Trophoblast cell (in vitro differentiated cells and primary cell): ENCODE data around the gene DMRT2.

Experiments used
- DNase-seq, 2 donors: peaks; one replicate each; pipeline ENCODE4 v3.0.0-alpha.2; 2016
- H2AFZ ChIP-seq: 2 replicates; pipeline ENCODE4 v1.6.1; 2013; ENCODE audit warnings: low read length, moderate library complexity, mild to moderate bottlenecking; ENCODE audit not compliant: insufficient read depth, poor library complexity
- H2AK5ac ChIP-seq: 2 replicates; pipeline ENCODE4 v1.6.1; 2013; ENCODE audit warnings: mild to moderate bottlenecking, low read length
- H2BK120ac ChIP-seq: 2 replicates; pipeline ENCODE4 v1.6.1; 2013; ENCODE audit warnings: low read length, mild to moderate bottlenecking, moderate library complexity; ENCODE audit not compliant: insufficient read depth, poor library complexity
- H2BK12ac ChIP-seq: 2 replicates; pipeline ENCODE4 v1.6.1; 2013; ENCODE audit warnings: mild to moderate bottlenecking, low read length, moderate library complexity
- H2BK5ac ChIP-seq: 2 replicates; pipeline ENCODE4 v1.6.1; 2013; ENCODE audit warnings: low read length, low read depth, moderate library complexity, mild to moderate bottlenecking; ENCODE audit not compliant: poor library complexity
- H3K14ac ChIP-seq: 2 replicates; pipeline ENCODE4 v1.6.1; 2013; ENCODE audit warnings: mild to moderate bottlenecking, low read length
- H3K18ac ChIP-seq: 2 replicates; pipeline ENCODE4 v1.6.1; 2013; ENCODE audit warnings: mild to moderate bottlenecking, low read length
- H3K23ac ChIP-seq: 2 replicates; pipeline ENCODE4 v1.6.1; 2013; ENCODE audit warnings: low read length
- H3K27ac ChIP-seq: 2 replicates; pipeline ENCODE4 v1.5.1; 2013; ENCODE audit warnings: low read depth, mild to moderate bottlenecking, inconsistent platforms, low read length, moderate library complexity
- H3K27me3 ChIP-seq: 2 replicates; pipeline ENCODE4 v1.6.1; 2013; ENCODE audit warnings: inconsistent platforms, mild to moderate bottlenecking, low read length, moderate library complexity; ENCODE audit not compliant: insufficient read depth
- H3K36me3 ChIP-seq, 2 experiments: 1 replicate in 1 of 2; 2 replicates in 1 of 2; pipeline ENCODE4 v1.6.1; 2013; ENCODE audit warnings: low read length in 2 of 2, mild to moderate bottlenecking in 2 of 2, moderate library complexity in 1 of 2; ENCODE audit not compliant: insufficient read depth in 2 of 2, control insufficient read depth in 1 of 2
- H3K4ac ChIP-seq: 2 replicates; pipeline ENCODE4 v1.6.1; 2013; ENCODE audit warnings: low read depth, mild to moderate bottlenecking, low read length, moderate library complexity
- H3K4me1 ChIP-seq, 2 experiments: 1 replicate in 1 of 2; 2 replicates in 1 of 2; pipeline ENCODE4 v1.6.1; 2013; ENCODE audit warnings: low read length in 2 of 2, mild to moderate bottlenecking in 2 of 2, moderate library complexity in 1 of 2; ENCODE audit not compliant: insufficient read depth in 2 of 2, control insufficient read depth in 1 of 2
- H3K4me2 ChIP-seq: 2 replicates; pipeline ENCODE4 v1.6.1; 2013; ENCODE audit warnings: inconsistent platforms, mild to moderate bottlenecking, low read length, moderate library complexity
- H3K4me3 ChIP-seq: 2 replicates; pipeline ENCODE4 v1.5.1; 2013; ENCODE audit warnings: mild to moderate bottlenecking, low read depth, low read length, inconsistent platforms
- H3K79me1 ChIP-seq: one replicate; pipeline ENCODE4 v1.6.1; 2013; ENCODE audit warnings: low read length
- H3K79me2 ChIP-seq: 2 replicates; pipeline ENCODE4 v1.6.1; 2013; ENCODE audit warnings: low read length, mild to moderate bottlenecking; ENCODE audit not compliant: control insufficient read depth, insufficient read depth, poor library complexity
- H3K9ac ChIP-seq: 2 replicates; pipeline ENCODE4 v1.6.1; 2013; ENCODE audit warnings: mild to moderate bottlenecking, low read length
- H3K9me3 ChIP-seq: 2 replicates; pipeline ENCODE4 v1.6.1; 2013; ENCODE audit warnings: low read depth, mild to moderate bottlenecking, control low read depth, inconsistent platforms, low read length; ENCODE audit not compliant: insufficient read depth
- H4K12ac ChIP-seq: 2 replicates; pipeline ENCODE4 v1.6.1; 2013; ENCODE audit warnings: low read depth, mild to moderate bottlenecking, low read length, moderate library complexity
- H4K8ac ChIP-seq: 2 replicates; pipeline ENCODE4 v1.6.1; 2013; ENCODE audit warnings: low read depth, mild to moderate bottlenecking, low read length, moderate library complexity
- H4K91ac ChIP-seq: one replicate; pipeline ENCODE4 v1.6.1; 2013; ENCODE audit warnings: low read depth, mild to moderate bottlenecking, low read length, moderate library complexity
- WGBS: extraction: QIAGEN DNeasy Blood & Tissue Kit; methylation state at CpG from one replicate; pipeline ENCODE4 v1.1.7; 2013; ENCODE audit warnings: missing lambda C conversion rate; ENCODE audit not compliant: insufficient read length, insufficient coverage; ENCODE audit errors: extremely low coverage; 5-methylcytosine and 5-hydroxymethylcytosine counted together

DMRT2 gene

DNA sequence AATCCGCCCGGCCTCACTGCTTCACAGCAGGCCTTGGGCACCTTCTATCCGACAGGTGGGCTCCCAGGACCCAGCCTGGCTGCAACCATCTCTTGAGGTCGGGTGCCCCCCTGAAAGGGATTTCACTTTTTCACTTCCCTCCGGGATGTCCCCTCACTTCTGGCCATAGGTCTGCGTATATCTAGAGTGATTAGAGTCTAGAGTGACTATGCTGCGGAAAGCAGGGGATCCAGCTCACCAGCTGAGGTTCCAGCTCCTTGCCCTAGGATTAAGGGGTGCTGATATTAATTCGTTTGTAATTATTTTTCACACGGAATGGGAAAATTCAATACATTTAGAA lies 3.1 kb downstream of the DMRT2 start:
- H2BK12ac ChIP-seq, result no peak overlapping the region
- H4K8ac ChIP-seq, result no peak overlapping the region
- no peak overlapping the region for H3K27ac ChIP-seq
- H3K9me3 ChIP-seq, result peaks cover 6% of the 10 kb centered on the region
- H3K4ac ChIP-seq, result no peak overlapping the region
- no peak overlapping the region for H2AK5ac ChIP-seq
- H2AFZ ChIP-seq, result no peak overlapping the region
- no peak overlapping the region for H3K14ac ChIP-seq
- H2BK120ac ChIP-seq, result no peak overlapping the region
- H4K12ac ChIP-seq, result no peak overlapping the region
- H3K4me3 ChIP-seq, result no peak overlapping the region
- no peak overlapping the region for H3K4me2 ChIP-seq
- H3K9ac ChIP-seq, result no peak overlapping the region
- H3K27me3 ChIP-seq, result peaks cover 48% of the 10 kb centered on the region
- H3K18ac ChIP-seq, result no peak overlapping the region
- no peak overlapping the region for H3K23ac ChIP-seq
- H2BK5ac ChIP-seq, result no peak overlapping the region
- no peaks in the 10 kb centered on the region for H3K79me1 ChIP-seq
- H3K79me2 ChIP-seq, result no peaks in the 10 kb centered on the region
- H4K91ac ChIP-seq, result no peak overlapping the region
- no peaks in the 10 kb centered on the region for H3K36me3 ChIP-seq
- H3K4me1 ChIP-seq, result peaks cover 6 to 13% of the 10 kb centered on the region in 2 experiments
- WGBS, result no CpG with 5 or more reads among the region's 9 CpGs
- no peak for DNase-seq

DNA sequence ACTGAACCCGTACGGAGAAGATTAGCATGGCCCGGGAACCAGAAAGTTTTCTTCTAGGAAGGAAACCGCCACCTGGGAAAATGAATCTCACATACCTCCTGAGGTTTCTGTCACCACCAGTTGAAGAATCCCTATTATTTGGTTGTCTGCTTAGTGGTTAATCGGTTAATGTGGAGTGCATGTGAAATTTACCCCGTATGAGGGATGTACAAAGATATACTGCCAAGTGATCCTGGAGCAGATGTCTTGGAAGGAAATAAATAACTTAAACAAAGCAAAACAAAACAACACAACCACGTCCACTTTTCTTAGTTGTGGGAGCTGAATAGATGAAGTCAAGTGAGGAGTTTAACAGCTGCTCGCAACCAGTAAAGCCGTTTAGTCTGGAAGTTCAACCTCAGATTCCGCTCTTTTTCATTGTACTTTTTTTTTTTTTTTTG lies 3.8 kb downstream of the DMRT2 start:
- Histone ChIP-seq H3K27me3 (peaks cover 40% of the 10 kb centered on the region), H3K18ac (no peak overlapping the region), H3K27ac (no peak overlapping the region), H3K79me2 (no peaks in the 10 kb centered on the region), H4K91ac (no peak overlapping the region), H3K9ac (no peak overlapping the region), H2BK120ac (no peak overlapping the region), H4K12ac (no peak overlapping the region), H2BK5ac (no peak overlapping the region), H4K8ac (no peak overlapping the region), H3K23ac (no peak overlapping the region), H2BK12ac (no peak overlapping the region), H3K9me3 (peaks cover 6% of the 10 kb centered on the region), H3K4ac (no peak overlapping the region), H3K79me1 (no peaks in the 10 kb centered on the region), H2AFZ (no peak overlapping the region), H3K4me1 (peaks cover 6 to 13% of the 10 kb centered on the region in 2 experiments), H3K4me2 (no peak overlapping the region), H3K14ac (no peak overlapping the region), H3K36me3 (no peaks in the 10 kb centered on the region), H3K4me3 (no peak overlapping the region), H2AK5ac (no peak overlapping the region)
- no peak for DNase-seq
- WGBS, result no CpG with 5 or more reads among the region's 10 CpGs

DNA sequence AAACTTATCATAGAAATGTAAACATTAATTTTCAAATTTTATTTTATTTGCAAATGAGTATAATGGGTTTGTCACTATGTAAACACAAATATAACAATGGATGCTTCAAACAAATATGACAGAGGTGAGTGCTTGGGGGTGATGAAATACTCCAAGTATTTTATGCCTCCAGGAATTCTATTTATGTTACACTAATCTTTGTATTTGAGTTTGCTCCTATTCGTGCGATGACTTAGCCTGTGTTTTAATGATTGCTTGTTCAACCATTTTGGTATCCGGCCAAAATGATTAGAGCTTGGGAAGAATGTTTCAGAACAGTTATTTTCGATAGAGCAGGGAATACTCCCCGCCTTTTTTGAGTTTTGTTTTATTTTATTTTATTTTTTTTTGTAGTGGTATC lies 5.0 kb downstream of the DMRT2 start:
- H3K4ac ChIP-seq, result no peak overlapping the region
- H3K18ac ChIP-seq, result no peak overlapping the region
- H3K79me2 ChIP-seq, result no peaks in the 10 kb centered on the region
- no peak overlapping the region for H2AK5ac ChIP-seq
- no peak overlapping the region for H2AFZ ChIP-seq
- H3K27ac ChIP-seq, result no peak overlapping the region
- H3K23ac ChIP-seq, result no peak overlapping the region
- H3K14ac ChIP-seq, result no peak overlapping the region
- H2BK120ac ChIP-seq, result no peak overlapping the region
- H4K8ac ChIP-seq, result no peak overlapping the region
- H3K4me3 ChIP-seq, result no peak overlapping the region
- peaks cover 33% of the 10 kb centered on the region for H3K27me3 ChIP-seq
- peaks cover 6 to 13% of the 10 kb centered on the region in 2 experiments for H3K4me1 ChIP-seq
- no peak overlapping the region for H2BK12ac ChIP-seq
- H4K12ac ChIP-seq, result no peak overlapping the region
- H3K79me1 ChIP-seq, result no peaks in the 10 kb centered on the region
- no peak overlapping the region for H3K9ac ChIP-seq
- H4K91ac ChIP-seq, result no peak overlapping the region
- H3K4me2 ChIP-seq, result no peak overlapping the region
- WGBS, result no CpG with 5 or more reads among the region's 5 CpGs
- H3K36me3 ChIP-seq, result no peaks in the 10 kb centered on the region
- no peak for DNase-seq
- H3K9me3 ChIP-seq, result peaks cover 6% of the 10 kb centered on the region
- H2BK5ac ChIP-seq, result no peak overlapping the region

DNA sequence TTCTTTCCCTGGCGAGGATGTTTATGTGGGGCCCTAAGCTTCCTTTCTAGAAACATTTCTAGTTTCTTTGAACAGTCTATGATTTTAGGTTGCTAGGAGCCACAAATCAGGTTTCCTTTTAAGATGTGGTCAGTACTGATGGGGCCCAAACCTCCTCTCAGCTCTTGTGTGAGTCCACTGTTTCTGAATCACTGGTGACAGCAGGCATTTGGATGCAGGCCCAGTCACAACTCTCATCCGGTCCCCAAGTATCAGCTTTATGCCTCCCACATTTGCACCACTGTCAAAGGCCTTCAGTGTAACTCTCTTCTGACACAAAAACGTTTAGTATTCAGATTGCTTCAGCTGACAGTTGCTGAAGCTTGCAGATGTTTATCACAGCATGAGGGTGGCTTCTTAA lies 7.8 kb downstream of the DMRT2 start:
- no peak overlapping the region for H2AK5ac ChIP-seq
- H3K79me1 ChIP-seq, result no peaks in the 10 kb centered on the region
- no peak overlapping the region for H3K18ac ChIP-seq
- H3K4me1 ChIP-seq, result no peaks in the 10 kb centered on the region
- H4K12ac ChIP-seq, result no peak overlapping the region
- H4K91ac ChIP-seq, result no peak overlapping the region
- WGBS, result no CpG with 5 or more reads among the region's 3 CpGs
- no peak overlapping the region for H3K4me3 ChIP-seq
- H3K79me2 ChIP-seq, result no peaks in the 10 kb centered on the region
- no peaks in the 10 kb centered on the region for H3K36me3 ChIP-seq
- no peak overlapping the region for H3K14ac ChIP-seq
- H3K4ac ChIP-seq, result no peak overlapping the region
- H3K9ac ChIP-seq, result no peak overlapping the region
- H2BK12ac ChIP-seq, result no peak overlapping the region
- no peak overlapping the region for H2AFZ ChIP-seq
- no peak overlapping the region for H3K4me2 ChIP-seq
- H2BK120ac ChIP-seq, result no peak overlapping the region
- H3K27ac ChIP-seq, result no peak overlapping the region
- no peak for DNase-seq
- H2BK5ac ChIP-seq, result no peak overlapping the region
- peaks cover 7% of the 10 kb centered on the region for H3K27me3 ChIP-seq
- H3K9me3 ChIP-seq, result peaks cover 4% of the 10 kb centered on the region
- no peak overlapping the region for H3K23ac ChIP-seq
- H4K8ac ChIP-seq, result no peak overlapping the region
